ENCODE results near the gene LILRB3. TPM values are rescaled to one million over a fixed set of nuclear protein-coding genes. Genes with fewer than 3 reads are reported as not detected.
A peak's percentile ranks its signal among the peaks of the same experiment; 100 is the strongest.

LILRB3 gene
- total RNA-seq, 2 donors from 2014 or later = 0.44 to 4.1 TPM

DNA sequence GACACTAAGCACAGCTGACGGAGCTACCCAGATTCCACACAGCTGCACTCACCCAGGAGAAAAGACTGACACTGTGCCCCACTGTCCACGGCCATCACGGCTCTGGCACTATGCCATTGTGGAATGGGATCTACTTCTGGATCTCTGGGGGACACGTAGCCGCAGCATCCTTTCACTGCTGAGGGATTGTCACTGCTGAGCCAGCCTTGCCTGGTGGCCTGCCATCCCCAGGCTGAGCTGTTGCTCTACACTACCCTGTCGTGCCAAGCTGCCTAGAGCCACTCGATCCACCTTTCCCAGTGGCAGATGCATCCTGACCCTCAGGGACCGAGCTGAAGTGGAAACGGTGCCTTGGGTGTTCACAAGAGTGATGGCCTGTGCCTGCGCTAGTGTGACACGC is 39.3 kb upstream of the LILRB3 start:
- Histone ChIP-seq H3K27me3 (peaks cover 3% of the 10 kb centered on the region), H3K9me3 (no peaks in the 10 kb centered on the region), H3K27ac (no peak overlapping the region), H3K4me1 (no peaks in the 10 kb centered on the region), H3K9ac (ENCODE audit: low read depth in 2 of 2, low read length in 2 of 2) (no peak overlapping the region), H3K4me3 (no peak overlapping the region), H3K36me3 (no peaks in the 10 kb centered on the region)
- intact Hi-C loops (cut with DNase I) = no loop called here
- peak; percentile 10 for DNase-seq
- TF ChIP-seq CTCF (IDR thresholded peaks at IDR 0.05) = no peak

DNA sequence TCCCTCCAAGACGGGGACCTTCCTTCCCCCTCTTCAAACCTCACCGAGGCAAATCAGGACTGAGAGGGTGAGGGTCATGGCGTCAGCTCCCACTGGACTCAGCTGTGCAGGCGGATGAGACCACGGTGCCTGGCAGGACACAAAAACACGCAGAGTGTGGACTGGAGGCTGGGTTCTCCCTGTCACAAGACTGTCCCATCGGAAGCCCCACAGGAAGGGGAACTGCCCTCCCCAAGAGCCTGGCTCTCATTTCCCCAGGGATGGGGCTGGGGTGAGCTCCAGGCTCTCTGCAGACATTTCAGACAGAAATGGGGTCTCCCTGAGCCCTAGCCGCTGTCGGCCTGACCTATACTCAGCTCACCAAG is 34.3 kb upstream of the LILRB3 start, which contains the start of gene LILRB5:
Gene LILRB5 (minus strand): TSS at position 158 of the 365 bp plus-strand sequence. CDS start 80 bp downstream, at position 78.
- H3K27ac ChIP-seq = no peak within 1 kb of the TSS
- H3K4me3 ChIP-seq = no peak within 1 kb of the TSS
- H3K9ac ChIP-seq (ENCODE audit: low read depth in 2 of 2, low read length in 2 of 2) = no peak within 1 kb of the TSS
- DNase-seq = no peak
- intact Hi-C loops (cut with DNase I) = no loop called here
- TF ChIP-seq CTCF (IDR thresholded peaks at IDR 0.05) = no peak
- H3K4me1 ChIP-seq = no peaks in the 10 kb centered on the region
- H3K27me3 ChIP-seq = peaks cover 3% of the 10 kb centered on the region
- H3K36me3 ChIP-seq = no peaks in the 10 kb centered on the region
- no peaks in the 10 kb centered on the region for H3K9me3 ChIP-seq

- no peak for TF ChIP-seq CTCF (IDR thresholded peaks at IDR 0.05)
- Histone ChIP-seq H3K4me1 (no peaks in the 10 kb centered on the region), H3K27ac (no peak overlapping the region), H3K4me3 (no peak overlapping the region), H3K9ac (ENCODE audit: low read depth in 2 of 2, low read length in 2 of 2) (no peak overlapping the region), H3K9me3 (no peaks in the 10 kb centered on the region), H3K36me3 (no peaks in the 10 kb centered on the region), H3K27me3 (peaks cover 3% of the 10 kb centered on the region)
- no peak for DNase-seq
- intact Hi-C loops (cut with DNase I) = no loop called here
Measured at GRCh38 chr19:54256250-54257115, 33.7 kb upstream of the LILRB3 start.

DNA sequence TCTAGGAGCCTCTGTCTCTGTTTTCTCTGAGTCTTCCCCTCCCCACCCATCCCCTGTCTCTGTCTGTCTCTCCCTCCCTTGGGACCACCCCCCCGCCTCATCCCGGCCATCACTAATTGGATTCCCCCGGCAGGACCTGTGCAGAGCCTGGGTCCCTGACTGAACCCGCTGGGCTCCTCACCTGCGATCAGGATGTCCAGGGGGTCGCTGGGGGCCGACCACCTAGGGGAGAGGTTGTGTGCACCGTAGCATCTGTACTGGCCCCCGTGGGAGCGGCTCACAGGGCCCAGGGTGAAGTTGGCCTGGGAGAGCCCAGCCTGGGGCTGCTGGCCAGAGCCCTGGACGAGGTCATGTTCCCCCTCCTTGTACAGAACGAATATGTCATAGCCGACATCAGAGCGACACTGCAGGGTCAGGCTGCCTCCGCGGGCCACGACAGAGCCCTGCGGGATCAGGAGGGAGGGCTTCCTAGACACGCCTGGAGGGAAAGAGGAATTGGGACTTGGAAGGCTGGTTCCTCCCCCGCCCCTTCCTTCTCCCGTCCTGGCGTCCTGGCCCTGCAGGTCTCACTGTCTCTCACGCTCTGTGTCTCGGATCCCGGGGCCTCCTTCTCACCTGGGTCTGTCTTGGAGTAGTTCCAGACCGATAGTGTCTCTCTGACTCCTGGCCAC is 32.4 kb upstream of the LILRB3 start:
- no peaks in the 10 kb centered on the region for H3K36me3 ChIP-seq
- H3K4me1 ChIP-seq = no peaks in the 10 kb centered on the region
- TF ChIP-seq CTCF (IDR thresholded peaks at IDR 0.05) = no peak
- no peak overlapping the region for H3K4me3 ChIP-seq
- intact Hi-C loops (cut with DNase I) = no loop called here
- H3K9me3 ChIP-seq = no peaks in the 10 kb centered on the region
- peaks cover 3% of the 10 kb centered on the region for H3K27me3 ChIP-seq
- no peak overlapping the region for H3K27ac ChIP-seq
- H3K9ac ChIP-seq (ENCODE audit: low read depth in 2 of 2, low read length in 2 of 2) = no peak overlapping the region
- DNase-seq = no peak

GRCh38 chr19:54254195-54254906 is 31.5 kb upstream of the LILRB3 start:
- TF ChIP-seq CTCF (IDR thresholded peaks at IDR 0.05) = no peak
- H3K4me3 ChIP-seq = no peak overlapping the region
- H3K4me1 ChIP-seq = no peaks in the 10 kb centered on the region
- no peak for DNase-seq
- no peak overlapping the region for H3K27ac ChIP-seq
- H3K36me3 ChIP-seq = no peaks in the 10 kb centered on the region
- H3K9ac ChIP-seq (ENCODE audit: low read depth in 2 of 2, low read length in 2 of 2) = no peak overlapping the region
- peaks cover 3% of the 10 kb centered on the region for H3K27me3 ChIP-seq
- intact Hi-C loops (cut with DNase I) = no loop called here
- no peaks in the 10 kb centered on the region for H3K9me3 ChIP-seq

All from colonic mucosa (tissue), 4 donors.